CD4-positive, alpha-beta T cell treated with Interferon alpha-2 for 1 hour (primary cell): ENCODE results near the gene PREX1.

ENCODE experiments used
- DNase-seq, 2 donors: peaks; one replicate each; pipeline ENCODE4 v3.0.0-alpha.2; 2020 to 2022

PREX1 gene

GRCh38 chr20:48750941-48751635 is 76.7 kb downstream of the PREX1 start:
- peak; percentile 38 to 60 for DNase-seq

GRCh38 chr20:48750376-48750775 is 77.4 kb downstream of the PREX1 start:
- no peak for DNase-seq

GRCh38 chr20:48749437-48749836 is 78.4 kb downstream of the PREX1 start:
- DNase-seq: no peak

- no peak for DNase-seq
Observed at GRCh38 chr20:48748556-48748955, 79.2 kb downstream of the PREX1 start.

- no peak for DNase-seq
Observed at GRCh38 chr20:48747840-48748414, 79.9 kb downstream of the PREX1 start.

- no peak for DNase-seq
Observed at GRCh38 chr20:48745330-48745729, 82.5 kb downstream of the PREX1 start.

GRCh38 chr20:48744515-48744914 is 83.3 kb downstream of the PREX1 start:
- DNase-seq: no peak

- DNase-seq: no peak
Observed at GRCh38 chr20:48743807-48744206, 84.0 kb downstream of the PREX1 start.

- DNase-seq: no peak
Observed at GRCh38 chr20:48742912-48743680, 84.7 kb downstream of the PREX1 start.

GRCh38 chr20:48742233-48742632 is 85.6 kb downstream of the PREX1 start:
- no peak for DNase-seq

- DNase-seq: no peak
Observed at GRCh38 chr20:48741669-48742068, 86.1 kb downstream of the PREX1 start.

GRCh38 chr20:48740712-48741111 is 87.1 kb downstream of the PREX1 start:
- DNase-seq: no peak

GRCh38 chr20:48740292-48740649 is 87.5 kb downstream of the PREX1 start:
- no peak for DNase-seq

- DNase-seq: no peak
Observed at GRCh38 chr20:48739395-48740291, 88.2 kb downstream of the PREX1 start.

GRCh38 chr20:48738399-48739304 is 89.1 kb downstream of the PREX1 start:
- DNase-seq: peak in 1 of 2 donors; percentile 33

- no peak for DNase-seq
Observed at GRCh38 chr20:48738094-48738398, 89.8 kb downstream of the PREX1 start.

- no peak for DNase-seq
Observed at GRCh38 chr20:48737434-48738093, 90.2 kb downstream of the PREX1 start.

GRCh38 chr20:48736636-48737035 is 91.2 kb downstream of the PREX1 start:
- no peak for DNase-seq

GRCh38 chr20:48736231-48736630 is 91.6 kb downstream of the PREX1 start:
- DNase-seq: no peak

GRCh38 chr20:48735112-48735511 is 92.7 kb downstream of the PREX1 start:
- DNase-seq: no peak

GRCh38 chr20:48734104-48734749 is 93.6 kb downstream of the PREX1 start:
- DNase-seq: no peak
